Skeletal muscle cell (primary cell): ENCODE results near the gene PRRC2A.
A peak's percentile ranks its signal among the peaks of the same experiment; 100 is the strongest.

ENCODE experiments used
- DNase-seq: peaks from one replicate; pipeline ENCODE4 v3.0.0-alpha.2; 2010; ENCODE audit warnings: low read depth
- H3K4me3 ChIP-seq: 2 replicates; pipeline ENCODE4 v1.5.1; 2011; ENCODE audit warnings: low read depth, mild to moderate bottlenecking, control low read depth, low read length, moderate library complexity

The PRRC2A gene

DNA sequence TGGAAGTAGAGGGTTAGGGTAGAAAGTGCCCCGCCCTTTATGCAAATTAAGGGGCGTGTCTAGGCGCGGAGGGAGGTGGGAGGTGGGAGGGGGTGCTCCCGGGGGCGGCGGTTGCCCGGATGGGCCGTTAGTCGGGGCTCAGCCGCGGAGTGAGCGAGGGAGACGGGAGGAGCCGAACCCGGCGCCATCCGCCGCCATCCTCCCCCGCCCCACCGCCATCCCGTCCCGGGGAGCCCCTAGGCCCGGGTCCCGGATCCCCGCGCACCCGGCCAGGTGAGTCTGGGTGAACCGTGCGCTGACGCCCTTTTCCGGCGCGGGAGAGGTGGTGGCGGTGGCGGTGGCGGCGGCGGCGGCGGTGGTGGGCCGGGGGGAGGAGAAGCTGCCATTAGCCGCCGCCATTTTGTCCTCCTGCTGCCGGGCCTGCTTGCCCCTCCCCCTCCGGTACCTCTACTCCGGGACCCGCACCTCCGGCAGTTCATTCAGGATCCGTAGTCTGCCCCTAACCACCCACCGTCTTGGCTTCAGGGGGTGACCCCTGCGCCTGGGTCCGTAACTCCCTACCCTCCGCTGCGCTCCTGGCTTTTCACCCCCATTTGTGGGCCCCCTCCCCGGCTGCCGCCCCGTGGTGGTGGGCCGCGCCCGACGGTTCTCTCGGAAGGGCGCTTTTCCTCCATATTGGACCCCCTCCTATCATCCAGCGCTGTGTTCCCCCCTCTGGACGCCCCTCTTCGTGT is at the start of gene PRRC2A:
Gene PRRC2A, plus strand, starts transcription at position 130 of the 734 bp plus-strand sequence. CDS start 2,075 bp downstream, outside the sequence.
- peak within 1 kb of the TSS; percentile 84 for H3K4me3 ChIP-seq
- DNase-seq: no peak

DNA sequence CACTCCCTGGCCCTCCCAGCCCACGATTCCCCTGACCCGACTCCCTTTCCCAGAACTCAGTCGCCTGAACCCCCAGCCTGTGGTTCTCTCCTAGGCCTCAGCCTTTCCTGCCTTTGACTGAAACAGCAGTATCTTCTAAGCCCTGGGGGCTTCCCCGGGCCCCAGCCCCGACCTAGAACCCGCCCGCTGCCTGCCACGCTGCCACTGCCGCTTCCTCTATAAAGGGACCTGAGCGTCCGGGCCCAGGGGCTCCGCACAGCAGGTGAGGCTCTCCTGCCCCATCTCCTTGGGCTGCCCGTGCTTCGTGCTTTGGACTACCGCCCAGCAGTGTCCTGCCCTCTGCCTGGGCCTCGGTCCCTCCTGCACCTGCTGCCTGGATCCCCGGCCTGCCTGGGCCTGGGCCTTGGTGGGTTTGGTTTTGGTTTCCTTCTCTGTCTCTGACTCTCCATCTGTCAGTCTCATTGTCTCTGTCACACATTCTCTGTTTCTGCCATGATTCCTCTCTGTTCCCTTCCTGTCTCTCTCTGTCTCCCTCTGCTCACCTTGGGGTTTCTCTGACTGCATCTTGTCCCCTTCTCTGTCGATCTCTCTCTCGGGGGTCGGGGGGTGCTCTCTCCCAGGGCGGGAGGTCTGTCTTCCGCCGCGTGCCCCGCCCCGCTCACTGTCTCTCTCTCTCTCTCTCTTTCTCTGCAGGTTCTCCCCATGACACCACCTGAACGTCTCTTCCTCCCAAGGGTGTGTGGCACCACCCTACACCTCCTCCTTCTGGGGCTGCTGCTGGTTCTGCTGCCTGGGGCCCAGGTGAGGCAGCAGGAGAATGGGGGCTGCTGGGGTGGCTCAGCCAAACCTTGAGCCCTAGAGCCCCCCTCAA is 48.2 kb upstream of the PRRC2A start, which contains the start of gene LTA:
Gene LTA, plus strand, starts transcription at position 249 of the 871 bp plus-strand sequence. Its CDS starts 454 bp downstream, at position 703.
- H3K4me3 ChIP-seq: no peak within 1 kb of the TSS
- DNase-seq: no peak

DNA sequence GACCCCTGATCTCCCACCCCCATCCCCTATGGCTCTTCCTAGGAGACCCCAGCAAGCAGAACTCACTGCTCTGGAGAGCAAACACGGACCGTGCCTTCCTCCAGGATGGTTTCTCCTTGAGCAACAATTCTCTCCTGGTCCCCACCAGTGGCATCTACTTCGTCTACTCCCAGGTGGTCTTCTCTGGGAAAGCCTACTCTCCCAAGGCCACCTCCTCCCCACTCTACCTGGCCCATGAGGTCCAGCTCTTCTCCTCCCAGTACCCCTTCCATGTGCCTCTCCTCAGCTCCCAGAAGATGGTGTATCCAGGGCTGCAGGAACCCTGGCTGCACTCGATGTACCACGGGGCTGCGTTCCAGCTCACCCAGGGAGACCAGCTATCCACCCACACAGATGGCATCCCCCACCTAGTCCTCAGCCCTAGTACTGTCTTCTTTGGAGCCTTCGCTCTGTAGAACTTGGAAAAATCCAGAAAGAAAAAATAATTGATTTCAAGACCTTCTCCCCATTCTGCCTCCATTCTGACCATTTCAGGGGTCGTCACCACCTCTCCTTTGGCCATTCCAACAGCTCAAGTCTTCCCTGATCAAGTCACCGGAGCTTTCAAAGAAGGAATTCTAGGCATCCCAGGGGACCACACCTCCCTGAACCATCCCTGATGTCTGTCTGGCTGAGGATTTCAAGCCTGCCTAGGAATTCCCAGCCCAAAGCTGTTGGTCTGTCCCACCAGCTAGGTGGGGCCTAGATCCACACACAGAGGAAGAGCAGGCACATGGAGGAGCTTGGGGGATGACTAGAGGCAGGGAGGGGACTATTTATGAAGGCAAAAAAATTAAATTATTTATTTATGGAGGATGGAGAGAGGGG is 47.0 kb upstream of the PRRC2A start:
- no peak for DNase-seq
- no peak overlapping the region for H3K4me3 ChIP-seq

DNA sequence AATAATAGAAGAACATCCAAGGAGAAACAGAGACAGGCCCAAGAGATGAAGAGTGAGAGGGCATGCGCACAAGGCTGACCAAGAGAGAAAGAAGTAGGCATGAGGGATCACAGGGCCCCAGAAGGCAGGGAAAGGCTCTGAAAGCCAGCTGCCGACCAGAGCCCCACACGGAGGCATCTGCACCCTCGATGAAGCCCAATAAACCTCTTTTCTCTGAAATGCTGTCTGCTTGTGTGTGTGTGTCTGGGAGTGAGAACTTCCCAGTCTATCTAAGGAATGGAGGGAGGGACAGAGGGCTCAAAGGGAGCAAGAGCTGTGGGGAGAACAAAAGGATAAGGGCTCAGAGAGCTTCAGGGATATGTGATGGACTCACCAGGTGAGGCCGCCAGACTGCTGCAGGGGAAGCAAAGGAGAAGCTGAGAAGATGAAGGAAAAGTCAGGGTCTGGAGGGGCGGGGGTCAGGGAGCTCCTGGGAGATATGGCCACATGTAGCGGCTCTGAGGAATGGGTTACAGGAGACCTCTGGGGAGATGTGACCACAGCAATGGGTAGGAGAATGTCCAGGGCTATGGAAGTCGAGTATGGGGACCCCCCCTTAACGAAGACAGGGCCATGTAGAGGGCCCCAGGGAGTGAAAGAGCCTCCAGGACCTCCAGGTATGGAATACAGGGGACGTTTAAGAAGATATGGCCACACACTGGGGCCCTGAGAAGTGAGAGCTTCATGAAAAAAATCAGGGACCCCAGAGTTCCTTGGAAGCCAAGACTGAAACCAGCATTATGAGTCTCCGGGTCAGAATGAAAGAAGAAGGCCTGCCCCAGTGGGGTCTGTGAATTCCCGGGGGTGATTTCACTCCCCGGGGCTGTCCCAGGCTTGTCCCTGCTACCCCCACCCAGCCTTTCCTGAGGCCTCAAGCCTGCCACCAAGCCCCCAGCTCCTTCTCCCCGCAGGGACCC is 46.1 kb upstream of the PRRC2A start:
- no peak for DNase-seq
- H3K4me3 ChIP-seq: no peak overlapping the region

DNA sequence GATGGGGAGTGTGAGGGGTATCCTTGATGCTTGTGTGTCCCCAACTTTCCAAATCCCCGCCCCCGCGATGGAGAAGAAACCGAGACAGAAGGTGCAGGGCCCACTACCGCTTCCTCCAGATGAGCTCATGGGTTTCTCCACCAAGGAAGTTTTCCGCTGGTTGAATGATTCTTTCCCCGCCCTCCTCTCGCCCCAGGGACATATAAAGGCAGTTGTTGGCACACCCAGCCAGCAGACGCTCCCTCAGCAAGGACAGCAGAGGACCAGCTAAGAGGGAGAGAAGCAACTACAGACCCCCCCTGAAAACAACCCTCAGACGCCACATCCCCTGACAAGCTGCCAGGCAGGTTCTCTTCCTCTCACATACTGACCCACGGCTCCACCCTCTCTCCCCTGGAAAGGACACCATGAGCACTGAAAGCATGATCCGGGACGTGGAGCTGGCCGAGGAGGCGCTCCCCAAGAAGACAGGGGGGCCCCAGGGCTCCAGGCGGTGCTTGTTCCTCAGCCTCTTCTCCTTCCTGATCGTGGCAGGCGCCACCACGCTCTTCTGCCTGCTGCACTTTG is 45.1 kb upstream of the PRRC2A start, which contains the start of gene TNF:
Gene TNF, plus strand, starts transcription at position 231 of the 567 bp plus-strand sequence. Its CDS starts 177 bp downstream, at position 408.
- H3K4me3 ChIP-seq: no peak within 1 kb of the TSS
- DNase-seq: no peak

DNA sequence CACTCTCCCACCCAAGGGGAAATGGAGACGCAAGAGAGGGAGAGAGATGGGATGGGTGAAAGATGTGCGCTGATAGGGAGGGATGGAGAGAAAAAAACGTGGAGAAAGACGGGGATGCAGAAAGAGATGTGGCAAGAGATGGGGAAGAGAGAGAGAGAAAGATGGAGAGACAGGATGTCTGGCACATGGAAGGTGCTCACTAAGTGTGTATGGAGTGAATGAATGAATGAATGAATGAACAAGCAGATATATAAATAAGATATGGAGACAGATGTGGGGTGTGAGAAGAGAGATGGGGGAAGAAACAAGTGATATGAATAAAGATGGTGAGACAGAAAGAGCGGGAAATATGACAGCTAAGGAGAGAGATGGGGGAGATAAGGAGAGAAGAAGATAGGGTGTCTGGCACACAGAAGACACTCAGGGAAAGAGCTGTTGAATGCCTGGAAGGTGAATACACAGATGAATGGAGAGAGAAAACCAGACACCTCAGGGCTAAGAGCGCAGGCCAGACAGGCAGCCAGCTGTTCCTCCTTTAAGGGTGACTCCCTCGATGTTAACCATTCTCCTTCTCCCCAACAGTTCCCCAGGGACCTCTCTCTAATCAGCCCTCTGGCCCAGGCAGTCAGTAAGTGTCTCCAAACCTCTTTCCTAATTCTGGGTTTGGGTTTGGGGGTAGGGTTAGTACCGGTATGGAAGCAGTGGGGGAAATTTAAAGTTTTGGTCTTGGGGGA is 44.4 kb upstream of the PRRC2A start:
- H3K4me3 ChIP-seq: no peak overlapping the region
- no peak for DNase-seq

DNA sequence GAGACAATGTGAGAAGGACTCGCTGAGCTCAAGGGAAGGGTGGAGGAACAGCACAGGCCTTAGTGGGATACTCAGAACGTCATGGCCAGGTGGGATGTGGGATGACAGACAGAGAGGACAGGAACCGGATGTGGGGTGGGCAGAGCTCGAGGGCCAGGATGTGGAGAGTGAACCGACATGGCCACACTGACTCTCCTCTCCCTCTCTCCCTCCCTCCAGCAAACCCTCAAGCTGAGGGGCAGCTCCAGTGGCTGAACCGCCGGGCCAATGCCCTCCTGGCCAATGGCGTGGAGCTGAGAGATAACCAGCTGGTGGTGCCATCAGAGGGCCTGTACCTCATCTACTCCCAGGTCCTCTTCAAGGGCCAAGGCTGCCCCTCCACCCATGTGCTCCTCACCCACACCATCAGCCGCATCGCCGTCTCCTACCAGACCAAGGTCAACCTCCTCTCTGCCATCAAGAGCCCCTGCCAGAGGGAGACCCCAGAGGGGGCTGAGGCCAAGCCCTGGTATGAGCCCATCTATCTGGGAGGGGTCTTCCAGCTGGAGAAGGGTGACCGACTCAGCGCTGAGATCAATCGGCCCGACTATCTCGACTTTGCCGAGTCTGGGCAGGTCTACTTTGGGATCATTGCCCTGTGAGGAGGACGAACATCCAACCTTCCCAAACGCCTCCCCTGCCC is 43.5 kb upstream of the PRRC2A start:
- no peak overlapping the region for H3K4me3 ChIP-seq
- no peak for DNase-seq

DNA sequence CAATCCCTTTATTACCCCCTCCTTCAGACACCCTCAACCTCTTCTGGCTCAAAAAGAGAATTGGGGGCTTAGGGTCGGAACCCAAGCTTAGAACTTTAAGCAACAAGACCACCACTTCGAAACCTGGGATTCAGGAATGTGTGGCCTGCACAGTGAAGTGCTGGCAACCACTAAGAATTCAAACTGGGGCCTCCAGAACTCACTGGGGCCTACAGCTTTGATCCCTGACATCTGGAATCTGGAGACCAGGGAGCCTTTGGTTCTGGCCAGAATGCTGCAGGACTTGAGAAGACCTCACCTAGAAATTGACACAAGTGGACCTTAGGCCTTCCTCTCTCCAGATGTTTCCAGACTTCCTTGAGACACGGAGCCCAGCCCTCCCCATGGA is 42.9 kb upstream of the PRRC2A start:
- DNase-seq: no peak
- no peak overlapping the region for H3K4me3 ChIP-seq

DNA sequence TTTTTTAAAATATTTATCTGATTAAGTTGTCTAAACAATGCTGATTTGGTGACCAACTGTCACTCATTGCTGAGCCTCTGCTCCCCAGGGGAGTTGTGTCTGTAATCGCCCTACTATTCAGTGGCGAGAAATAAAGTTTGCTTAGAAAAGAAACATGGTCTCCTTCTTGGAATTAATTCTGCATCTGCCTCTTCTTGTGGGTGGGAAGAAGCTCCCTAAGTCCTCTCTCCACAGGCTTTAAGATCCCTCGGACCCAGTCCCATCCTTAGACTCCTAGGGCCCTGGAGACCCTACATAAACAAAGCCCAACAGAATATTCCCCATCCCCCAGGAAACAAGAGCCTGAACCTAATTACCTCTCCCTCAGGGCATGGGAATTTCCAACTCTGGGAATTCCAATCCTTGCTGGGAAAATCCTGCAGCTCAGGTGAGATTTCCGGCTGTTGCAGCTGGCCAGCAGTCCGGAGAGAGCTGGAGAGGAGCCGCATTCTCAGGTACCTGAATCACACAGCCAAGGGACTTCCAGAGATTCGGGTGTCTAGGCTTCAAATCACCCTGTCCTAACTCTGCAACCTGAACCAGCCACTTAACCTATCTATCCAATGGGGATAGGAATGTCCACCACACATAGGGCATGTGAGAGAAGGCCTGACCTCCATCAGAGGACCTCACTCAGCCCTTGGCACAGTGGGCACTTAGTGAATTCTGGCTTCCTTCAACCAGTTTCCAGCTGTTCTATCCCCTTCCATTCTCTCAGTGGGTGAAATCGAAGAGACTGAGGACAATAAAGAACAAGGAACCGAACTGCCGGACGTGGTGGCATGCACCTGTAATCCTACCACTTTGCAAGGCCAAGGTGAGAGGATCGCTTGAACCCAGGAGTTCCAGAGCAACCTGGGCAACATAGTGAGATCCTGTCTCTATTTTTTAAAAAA is 42.1 kb upstream of the PRRC2A start:
- H3K4me3 ChIP-seq: no peak overlapping the region
- DNase-seq: no peak

DNA sequence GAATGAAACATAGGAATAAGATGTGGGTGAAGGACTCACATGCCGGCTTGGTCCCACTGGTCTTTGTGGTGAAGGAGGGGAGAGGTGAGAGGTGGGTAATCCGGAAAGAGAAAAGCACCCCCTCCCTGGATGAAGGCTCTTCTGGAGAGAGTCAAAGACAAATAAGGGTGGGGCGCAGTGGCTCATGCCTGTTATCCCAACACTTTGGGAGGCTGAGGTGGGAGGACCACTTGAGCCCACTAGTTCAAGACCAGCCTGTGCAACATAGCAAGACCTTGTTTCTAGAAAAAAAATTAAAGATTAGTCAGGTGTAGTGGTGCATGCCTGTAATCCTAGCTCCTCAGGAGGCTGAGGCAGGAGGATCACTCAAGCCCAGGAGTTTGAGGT is 41.4 kb upstream of the PRRC2A start:
- DNase-seq: no peak
- H3K4me3 ChIP-seq: no peak overlapping the region

DNA sequence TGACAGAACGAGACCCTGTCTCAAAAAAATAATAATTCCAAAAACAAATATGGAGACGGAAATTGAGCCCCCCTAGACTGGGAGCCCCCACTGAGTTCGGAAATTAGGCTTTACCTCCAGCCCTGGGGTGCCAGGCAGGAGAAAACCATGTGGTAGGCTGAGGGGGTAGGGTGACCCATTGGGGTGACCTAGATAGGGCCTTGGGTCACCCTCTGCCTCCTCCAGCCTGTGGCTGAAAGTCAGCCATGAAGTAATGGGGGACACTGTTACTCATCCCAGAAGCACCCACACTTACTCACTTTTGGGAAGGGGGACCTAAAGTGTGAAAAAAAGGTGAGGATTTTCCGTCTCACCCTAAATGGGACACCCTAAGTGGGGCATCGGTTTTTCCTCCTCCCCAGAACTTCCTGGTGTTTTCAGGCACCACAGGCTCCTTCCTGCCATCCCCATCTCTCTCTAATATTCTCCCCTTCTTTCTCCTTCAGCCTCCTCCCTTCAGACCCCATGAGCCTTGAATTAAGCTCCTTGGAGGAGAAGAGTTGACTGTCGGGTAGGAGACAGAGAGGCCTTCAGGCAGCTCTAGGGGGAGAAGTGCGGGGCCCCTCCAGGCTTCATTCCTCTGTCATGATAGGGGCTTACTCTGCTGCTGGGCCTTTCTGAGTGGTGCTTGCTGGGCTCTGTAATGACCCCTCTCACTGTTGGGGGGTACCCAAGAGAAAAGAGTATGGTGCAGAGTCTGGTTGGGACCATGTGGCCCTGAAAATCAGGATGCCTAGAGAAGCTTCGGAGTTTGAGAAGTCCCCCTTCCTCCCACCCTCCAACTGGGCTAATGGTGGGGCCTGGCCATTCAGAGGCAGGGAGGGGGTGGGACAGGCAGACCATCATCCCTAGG is 40.7 kb upstream of the PRRC2A start:
- no peak for DNase-seq
- H3K4me3 ChIP-seq: no peak overlapping the region

DNA sequence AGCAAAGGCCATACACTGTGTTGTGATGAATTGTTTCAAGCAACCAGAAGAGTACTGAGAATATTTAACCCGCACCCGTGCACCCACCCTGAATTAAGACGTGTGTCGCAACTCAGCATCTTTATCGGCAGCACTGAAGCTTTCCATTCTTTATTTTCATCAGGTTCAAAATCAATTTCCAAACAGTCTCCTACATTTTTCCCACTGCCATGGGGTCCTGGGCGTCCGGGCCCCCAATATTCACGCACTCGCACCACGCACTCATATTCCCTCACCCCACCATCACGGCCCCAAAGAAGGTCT is 40.1 kb upstream of the PRRC2A start:
- H3K4me3 ChIP-seq: peak overlapping the region; percentile 85
- no peak for DNase-seq

DNA sequence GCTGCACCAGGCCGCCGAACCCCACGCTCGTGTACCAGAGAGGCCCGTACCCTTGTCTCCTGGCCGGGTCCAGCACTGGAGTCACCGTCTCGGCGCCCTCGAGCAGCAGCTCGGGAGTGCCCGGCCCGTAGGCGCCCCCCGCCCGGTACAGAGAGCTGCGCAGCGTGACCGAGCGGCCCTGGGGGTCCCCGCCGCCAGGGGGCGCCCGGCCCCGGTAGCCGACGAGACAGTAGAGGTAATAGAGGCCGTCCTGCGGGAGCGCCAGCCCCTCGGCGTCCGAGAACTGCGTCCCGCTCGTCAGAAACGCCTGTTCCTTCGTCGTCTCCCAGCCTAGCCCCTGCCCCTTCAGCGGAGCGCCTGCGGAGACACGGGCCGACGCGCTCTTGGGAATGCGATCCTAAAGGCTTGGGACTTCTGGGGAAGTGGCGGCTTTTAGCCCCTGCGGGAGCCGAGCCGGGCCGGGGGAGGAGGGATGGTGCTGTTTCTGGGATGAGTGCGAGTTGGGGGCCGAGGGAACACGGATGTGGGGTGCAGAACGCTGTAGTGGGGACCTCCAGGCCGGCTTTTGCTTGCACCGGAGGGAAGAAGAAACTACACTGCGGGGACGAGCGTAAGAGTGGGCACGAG is 39.6 kb upstream of the PRRC2A start:
- no peak for DNase-seq
- H3K4me3 ChIP-seq: peak overlapping the region; percentile 85

DNA sequence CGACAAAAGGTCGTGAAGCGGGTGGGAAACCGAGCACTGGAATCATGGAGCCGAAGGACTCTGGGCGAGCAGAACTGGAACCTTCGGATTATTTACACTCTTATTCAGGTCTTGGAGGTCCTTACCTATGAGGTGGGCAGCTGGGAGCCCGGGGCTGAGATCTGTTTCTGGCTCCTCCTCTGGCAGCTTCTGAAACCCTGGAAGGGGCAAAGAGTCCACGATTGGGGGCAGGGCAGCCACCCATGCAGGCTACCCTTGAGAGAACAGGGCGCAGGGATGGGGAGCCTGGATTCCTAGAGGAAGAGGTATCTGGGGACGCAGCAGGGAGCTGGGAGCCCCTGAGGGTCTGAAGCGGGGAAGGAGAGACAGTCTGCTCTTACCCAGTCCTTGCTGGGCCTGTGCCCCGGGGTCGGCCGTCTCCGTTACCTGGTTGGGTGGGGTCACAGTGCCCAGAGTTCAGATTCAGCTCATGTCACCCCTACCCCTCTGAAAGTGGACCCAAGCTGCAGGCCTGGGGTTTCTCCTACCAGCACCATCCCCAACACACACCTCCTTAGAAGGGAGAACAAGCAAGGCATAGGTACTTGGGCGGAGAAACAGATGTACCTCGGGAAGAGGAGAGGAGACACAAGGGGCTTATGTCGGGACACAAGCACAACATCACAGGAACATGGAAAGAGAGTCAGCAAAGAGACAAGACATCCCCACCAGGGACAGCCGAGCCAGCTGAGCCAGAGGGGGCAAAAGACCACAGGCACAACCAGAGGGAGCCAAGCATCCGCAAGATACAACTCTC is 38.9 kb upstream of the PRRC2A start:
- H3K4me3 ChIP-seq: peak overlapping the region; percentile 85
- DNase-seq: no peak
